Measurements from ENCODE around the gene ROBO4.

Gene ROBO4

GRCh38 chr11:124917115-124917637, 19.5 kb upstream of the ROBO4 start:
- no peak for FAIRE-seq

GRCh38 chr11:124916370-124916710, 18.7 kb upstream of the ROBO4 start:
- no peak for FAIRE-seq

GRCh38 chr11:124915541-124916369, 18.1 kb upstream of the ROBO4 start:
- FAIRE-seq = no peak

GRCh38 chr11:124902616-124903015, 5.0 kb upstream of the ROBO4 start:
- no peak for FAIRE-seq

GRCh38 chr11:124900464-124900863, 2.8 kb upstream of the ROBO4 start:
- no peak for FAIRE-seq

- no peak for FAIRE-seq
Measured at GRCh38 chr11:124899383-124900145, 1.9 kb upstream of the ROBO4 start.

GRCh38 chr11:124898711-124899110, 1.0 kb upstream of the ROBO4 start:
- FAIRE-seq = no peak

- FAIRE-seq = no peak
Measured at GRCh38 chr11:124898263-124898680, 607 bp upstream of the ROBO4 start.

GRCh38 chr11:124896821-124897391, 759 bp downstream of the ROBO4 start:
- no peak for FAIRE-seq

GRCh38 chr11:124896071-124896750, 1.5 kb downstream of the ROBO4 start:
- no peak for FAIRE-seq

GRCh38 chr11:124895471-124895971, 2.1 kb downstream of the ROBO4 start:
- no peak for FAIRE-seq

- no peak for FAIRE-seq
Measured at GRCh38 chr11:124894606-124895430, 2.8 kb downstream of the ROBO4 start.

- no peak for FAIRE-seq
Measured at GRCh38 chr11:124893781-124894401, 3.8 kb downstream of the ROBO4 start.

- FAIRE-seq = no peak
Measured at GRCh38 chr11:124892750-124893454, 4.8 kb downstream of the ROBO4 start.

GRCh38 chr11:124892146-124892545, 5.5 kb downstream of the ROBO4 start:
- FAIRE-seq = no peak

GRCh38 chr11:124891373-124891861, 6.2 kb downstream of the ROBO4 start:
- FAIRE-seq = no peak

GRCh38 chr11:124890683-124891372, 6.8 kb downstream of the ROBO4 start:
- no peak for FAIRE-seq

- FAIRE-seq = no peak
Measured at GRCh38 chr11:124890151-124890550, 7.5 kb downstream of the ROBO4 start.

- no peak for FAIRE-seq
Measured at GRCh38 chr11:124889191-124890091, 8.2 kb downstream of the ROBO4 start.
